MCF 10A (cell line): ENCODE data around the gene ETV4. TPM values are rescaled to one million over a fixed set of nuclear protein-coding genes. Genes with fewer than 3 reads are reported as not detected.

Experiments used
- BruUV-seq: library from RNA; stranded (reverse); fragments of 400-500 nt; replicated peaks from 2 replicates; lab custom pipeline; 2021; lab: Mats Ljungman, UMichigan
- CTCF ChIA-PET: fragments of 300-600 bp; sonication (Branson Sonifier 250); formaldehyde crosslinking; extraction: SDS; loops from one replicate; lab custom pipeline; 2021; ENCODE audit warnings: antibody characterized with exemption, inconsistent platforms; lab: Yijun Ruan, JAX
- POLR2A ChIA-PET: fragments of 300-600, 350-650 bp; sonication (Branson Sonifier 250); formaldehyde crosslinking; extraction: SDS; loops from one replicate; lab custom pipeline; 2020; ENCODE audit warnings: antibody characterized with exemption, inconsistent platforms; lab: Yijun Ruan, JAX
- DNase-seq: peaks from one replicate; pipeline ENCODE4 v3.0.0-alpha.2; 2018; ENCODE audit not compliant: unreplicated experiment
- H3K27ac Mint-ChIP-seq: one replicate; pipeline ENCODE4 v1.8.0; 2022; ENCODE audit warnings: mild to moderate bottlenecking, low read depth, mixed read lengths; ENCODE audit not compliant: unreplicated experiment
- H3K27me3 Mint-ChIP-seq: one replicate; pipeline ENCODE4 v1.8.0; 2022; ENCODE audit warnings: mixed read lengths; ENCODE audit not compliant: insufficient read depth, unreplicated experiment
- H3K36me3 Mint-ChIP-seq: one replicate; pipeline ENCODE4 v1.8.0; 2022; ENCODE audit warnings: mild to moderate bottlenecking, moderate library complexity, mixed read lengths; ENCODE audit not compliant: insufficient read depth, unreplicated experiment
- H3K4me1 Mint-ChIP-seq: one replicate; pipeline ENCODE4 v1.8.0; 2022; ENCODE audit warnings: mixed read lengths; ENCODE audit not compliant: insufficient read depth, unreplicated experiment
- H3K4me3 Mint-ChIP-seq: one replicate; pipeline ENCODE4 v1.8.0; 2022; ENCODE audit warnings: mild to moderate bottlenecking, moderate library complexity, mixed read lengths; ENCODE audit not compliant: unreplicated experiment
- H3K9me3 Mint-ChIP-seq: one replicate; pipeline ENCODE4 v1.8.0; 2022; ENCODE audit warnings: mixed read lengths; ENCODE audit not compliant: unreplicated experiment
- CTCF ChIP-seq: fragments of 200-600 bp; IDR thresholded peaks from one replicate; pipeline ENCODE4 v1.8.0; 2022; ENCODE audit warnings: antibody characterized with exemption, mild to moderate bottlenecking; ENCODE audit not compliant: unreplicated experiment
- intact Hi-C: fragments of 100-400 bp; cut with micrococcal nuclease; formaldehyde crosslinking; loops from 2 replicates; pipeline ENCODE4 v1.14.1; 2022
- total RNA-seq: library from RNA; stranded (reverse); gene quantifications from 2 replicates; pipeline ENCODE4 v1.2.3, GENCODE V29; 2022

ETV4 gene
- total RNA-seq, 1 experiment from 2014 or later = 31.6 TPM

GRCh38 chr17:43591001-43591400, 44.9 kb upstream of the ETV4 start:
- H3K9me3 Mint-ChIP-seq = no peaks in the 10 kb centered on the region
- ChIA-PET POLR2A (interaction anchor here (1.0 to 1.7 kb wide), 2 partner anchors 24 to 83 kb away, joined by 4 to 5 read pairs; no protein-coding TSS in a partner anchor), CTCF (interaction anchor here (0.7 to 2.4 kb wide), 4 partner anchors 14 to 83 kb away, joined by 3 to 11 read pairs (median 4); no protein-coding TSS in a partner anchor)
- H3K4me3 Mint-ChIP-seq = no peak overlapping the region
- no peak overlapping the region for H3K27ac Mint-ChIP-seq
- no peak for TF ChIP-seq CTCF
- H3K27me3 Mint-ChIP-seq = no peaks in the 10 kb centered on the region
- H3K36me3 Mint-ChIP-seq = no peaks in the 10 kb centered on the region
- DNase-seq = no peak
- no TSS peak for BruUV-seq
- intact Hi-C loops = no loop called here
- H3K4me1 Mint-ChIP-seq = peaks cover 6% of the 10 kb centered on the region

- intact Hi-C loops = no loop called here
- no peak for DNase-seq
- no peak overlapping the region for H3K27ac Mint-ChIP-seq
- H3K36me3 Mint-ChIP-seq = no peaks in the 10 kb centered on the region
- H3K4me1 Mint-ChIP-seq = peaks cover 6% of the 10 kb centered on the region
- CTCF ChIA-PET = interaction anchor here (0.7 to 0.8 kb wide), 2 partner anchors 85 to 289 kb away, joined by 3 read pairs; no protein-coding TSS in a partner anchor
- BruUV-seq = no TSS peak
- H3K27me3 Mint-ChIP-seq = no peaks in the 10 kb centered on the region
- H3K9me3 Mint-ChIP-seq = no peaks in the 10 kb centered on the region
- H3K4me3 Mint-ChIP-seq = no peak overlapping the region
- POLR2A ChIA-PET = no interaction called here
- TF ChIP-seq CTCF = no peak
Measured at GRCh38 chr17:43588664-43589435, 42.7 kb upstream of the ETV4 start.

- TF ChIP-seq CTCF = no peak
- Mint-ChIP-seq H3K4me1 (peaks cover 6% of the 10 kb centered on the region), H3K36me3 (no peaks in the 10 kb centered on the region), H3K9me3 (no peaks in the 10 kb centered on the region), H3K4me3 (no peak overlapping the region), H3K27me3 (no peaks in the 10 kb centered on the region), H3K27ac (no peak overlapping the region)
- CTCF ChIA-PET = interaction anchor here (0.8 kb wide), 1 partner anchor 290 kb away, joined by 3 read pairs; no protein-coding TSS in a partner anchor
- POLR2A ChIA-PET = no interaction called here
- DNase-seq = no peak
- intact Hi-C loops = no loop called here
- BruUV-seq = no TSS peak
Measured at GRCh38 chr17:43588121-43588520, 42.0 kb upstream of the ETV4 start.

GRCh38 chr17:43587647-43588046, 41.5 kb upstream of the ETV4 start:
- no peaks in the 10 kb centered on the region for H3K9me3 Mint-ChIP-seq
- ChIA-PET CTCF (interaction anchor here (0.9 kb wide), 1 partner anchor 10 kb away, joined by 5 read pairs; no protein-coding TSS in a partner anchor), POLR2A (no interaction called here)
- no peaks in the 10 kb centered on the region for H3K36me3 Mint-ChIP-seq
- H3K27me3 Mint-ChIP-seq = no peaks in the 10 kb centered on the region
- H3K4me3 Mint-ChIP-seq = no peak overlapping the region
- no peak for DNase-seq
- no TSS peak for BruUV-seq
- no peak for TF ChIP-seq CTCF
- intact Hi-C loops = no loop called here
- H3K27ac Mint-ChIP-seq = no peak overlapping the region
- peaks cover 6% of the 10 kb centered on the region for H3K4me1 Mint-ChIP-seq
